ENCODE measurements around the gene BRD4.
"Not testable (repeated sequence)": the region's sequence is repeated elsewhere in the genome, so short reads cannot be mapped to it uniquely, and the experiment has no call there.

The BRD4 gene

DNA sequence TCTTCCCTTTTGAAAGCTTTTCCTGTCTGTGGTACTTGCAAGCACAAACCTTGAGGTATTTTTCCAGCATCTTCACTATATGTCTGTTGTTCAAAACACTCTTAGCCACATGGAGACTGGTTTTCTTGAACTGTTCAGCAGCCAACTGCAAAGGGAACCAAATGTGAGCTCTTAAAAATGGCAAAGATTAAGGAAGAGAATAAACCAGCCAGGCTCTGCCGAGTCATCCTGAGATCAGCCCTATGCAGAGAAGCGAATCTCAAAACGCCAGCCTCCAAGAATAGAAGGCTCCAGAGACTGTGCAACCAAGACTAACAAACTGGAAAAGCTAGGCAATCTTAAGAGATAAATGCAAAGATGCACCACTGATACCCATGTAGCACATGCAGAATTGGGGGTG, 26.6 kb upstream of the BRD4 start:
- no peaks in the 10 kb centered on the region for H3K4me1 ChIP-seq (ENCODE audit: control insufficient read depth, low read depth, low read length)
- no peak overlapping the region for H2AK5ac ChIP-seq (ENCODE audit: low read length)
- no peak overlapping the region for H3K18ac ChIP-seq (ENCODE audit: low read length)
- no peak overlapping the region for H3K4me2 ChIP-seq (ENCODE audit: low read length)
- peaks cover 29% of the 10 kb centered on the region for H3K36me3 ChIP-seq (ENCODE audit: control insufficient read depth, insufficient read depth, low read length)
- H3K56ac ChIP-seq (ENCODE audit: low read length): no peak overlapping the region
- no peak overlapping the region for H2BK120ac ChIP-seq (ENCODE audit: low read depth, low read length)
- no peak overlapping the region for H4K5ac ChIP-seq (ENCODE audit: low read length)
- no peaks in the 10 kb centered on the region for H3K27me3 ChIP-seq (ENCODE audit: insufficient read depth, low read length, poor library complexity)
- no peak overlapping the region for H3K9ac ChIP-seq (ENCODE audit: low read length)
- H3K79me2 ChIP-seq (ENCODE audit: control insufficient read depth, insufficient read depth, low read length): no peaks in the 10 kb centered on the region
- H4K8ac ChIP-seq (ENCODE audit: low read depth, low read length): no peak overlapping the region
- H3K23ac ChIP-seq (ENCODE audit: low read length): no peak overlapping the region
- H2BK15ac ChIP-seq (replicated peaks; ENCODE audit: low read depth): no peak overlapping the region
- H3K4ac ChIP-seq (ENCODE audit: low read depth, low read length): no peak overlapping the region
- WGBS (ENCODE audit: extremely low coverage, insufficient coverage, low lambda C conversion rate): no CpG with 5 or more reads among the region's 3 CpGs
- H3K27ac ChIP-seq (ENCODE audit: low read depth, low read length): no peak overlapping the region
- no peak overlapping the region for H2BK5ac ChIP-seq (ENCODE audit: low read length)
- H3K4me3 ChIP-seq (ENCODE audit: low read length): no peak overlapping the region
- DNase-seq: no peak
- no peaks in the 10 kb centered on the region for H3K79me1 ChIP-seq (ENCODE audit: low read length)

DNA sequence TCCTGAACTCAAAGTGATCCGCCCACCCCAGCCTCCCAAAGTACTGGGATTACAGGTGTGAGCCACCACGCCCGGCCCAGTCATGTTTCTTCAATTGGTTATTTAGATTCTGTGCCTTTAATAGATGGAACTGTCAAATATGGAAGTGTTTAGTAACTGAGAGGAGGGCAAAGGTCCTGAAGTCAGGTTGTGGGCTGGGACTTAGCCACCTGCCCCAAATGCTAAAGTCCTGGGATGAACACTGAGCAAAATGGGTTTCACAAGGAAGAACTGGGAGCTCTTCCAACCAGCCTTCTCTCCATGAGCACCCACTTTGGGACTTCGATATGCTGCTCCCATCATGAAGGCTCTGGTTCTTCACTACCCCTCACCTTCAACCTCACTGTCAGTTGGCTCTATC, 25.6 kb upstream of the BRD4 start:
- no peak overlapping the region for H3K27ac ChIP-seq (ENCODE audit: low read depth, low read length)
- H2AK5ac ChIP-seq (ENCODE audit: low read length): no peak overlapping the region
- DNase-seq: no peak
- no peak overlapping the region for H3K4me2 ChIP-seq (ENCODE audit: low read length)
- no peak overlapping the region for H3K18ac ChIP-seq (ENCODE audit: low read length)
- H3K27me3 ChIP-seq (ENCODE audit: insufficient read depth, low read length, poor library complexity): no peaks in the 10 kb centered on the region
- no peak overlapping the region for H2BK15ac ChIP-seq (replicated peaks; ENCODE audit: low read depth)
- peaks cover 30% of the 10 kb centered on the region for H3K36me3 ChIP-seq (ENCODE audit: control insufficient read depth, insufficient read depth, low read length)
- H2BK5ac ChIP-seq (ENCODE audit: low read length): no peak overlapping the region
- no peak overlapping the region for H4K8ac ChIP-seq (ENCODE audit: low read depth, low read length)
- no peak overlapping the region for H3K4me3 ChIP-seq (ENCODE audit: low read length)
- no CpG with 5 or more reads among the region's 4 CpGs for WGBS (ENCODE audit: extremely low coverage, insufficient coverage, low lambda C conversion rate)
- H3K9ac ChIP-seq (ENCODE audit: low read length): no peak overlapping the region
- no peaks in the 10 kb centered on the region for H3K4me1 ChIP-seq (ENCODE audit: control insufficient read depth, low read depth, low read length)
- H2BK120ac ChIP-seq (ENCODE audit: low read depth, low read length): no peak overlapping the region
- H3K56ac ChIP-seq (ENCODE audit: low read length): no peak overlapping the region
- no peak overlapping the region for H3K4ac ChIP-seq (ENCODE audit: low read depth, low read length)
- no peak overlapping the region for H3K23ac ChIP-seq (ENCODE audit: low read length)
- no peaks in the 10 kb centered on the region for H3K79me1 ChIP-seq (ENCODE audit: low read length)
- H3K79me2 ChIP-seq (ENCODE audit: control insufficient read depth, insufficient read depth, low read length): no peaks in the 10 kb centered on the region
- no peak overlapping the region for H4K5ac ChIP-seq (ENCODE audit: low read length)

DNA sequence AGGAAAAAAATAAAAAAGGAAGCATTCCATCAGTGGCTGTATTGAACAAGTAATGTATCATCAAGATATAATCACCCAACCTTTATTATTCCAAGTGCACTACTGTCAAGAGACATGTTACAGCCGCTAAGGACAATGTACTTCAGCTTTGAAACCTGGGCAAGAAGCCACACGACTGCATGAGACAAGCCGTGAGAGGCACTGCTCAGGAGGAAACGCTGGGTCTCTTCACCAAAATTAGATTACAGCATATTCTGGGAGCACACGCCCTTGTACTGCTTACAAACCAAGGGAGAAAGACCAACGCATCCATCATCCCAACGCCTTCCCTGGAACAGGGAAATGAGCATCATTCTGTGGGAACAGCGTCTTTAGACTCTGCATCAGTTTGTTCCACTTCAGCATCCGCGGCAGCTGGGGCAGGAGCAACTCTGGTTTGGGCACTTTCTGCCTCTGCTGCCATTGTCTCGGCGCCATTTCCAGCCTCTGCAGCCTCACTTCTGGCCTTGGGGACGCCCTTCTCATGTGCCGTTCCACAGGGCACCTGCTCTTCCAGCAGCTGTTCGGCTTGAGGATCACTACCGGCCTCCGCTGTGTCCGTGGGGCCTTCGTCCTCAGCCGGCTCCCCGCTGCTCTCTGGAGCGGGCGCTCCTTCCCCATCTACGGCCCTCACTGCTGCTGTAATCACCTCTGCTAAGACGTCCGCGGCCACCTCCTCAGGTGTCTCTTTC, 22.4 kb upstream of the BRD4 start:
- H4K5ac ChIP-seq (ENCODE audit: low read length): no peak overlapping the region
- H3K9ac ChIP-seq (ENCODE audit: low read length): no peak overlapping the region
- H3K79me1 ChIP-seq (ENCODE audit: low read length): no peaks in the 10 kb centered on the region
- no peak overlapping the region for H3K4ac ChIP-seq (ENCODE audit: low read depth, low read length)
- no peak overlapping the region for H3K23ac ChIP-seq (ENCODE audit: low read length)
- peaks cover 22% of the 10 kb centered on the region for H3K36me3 ChIP-seq (ENCODE audit: control insufficient read depth, insufficient read depth, low read length)
- no peak overlapping the region for H3K27ac ChIP-seq (ENCODE audit: low read depth, low read length)
- no peak overlapping the region for H2BK5ac ChIP-seq (ENCODE audit: low read length)
- no peak overlapping the region for H3K4me3 ChIP-seq (ENCODE audit: low read length)
- no peak overlapping the region for H3K56ac ChIP-seq (ENCODE audit: low read length)
- no peak overlapping the region for H2BK120ac ChIP-seq (ENCODE audit: low read depth, low read length)
- H3K4me1 ChIP-seq (ENCODE audit: control insufficient read depth, low read depth, low read length): no peaks in the 10 kb centered on the region
- no peak overlapping the region for H2AK5ac ChIP-seq (ENCODE audit: low read length)
- DNase-seq: no peak
- H3K4me2 ChIP-seq (ENCODE audit: low read length): no peak overlapping the region
- no peak overlapping the region for H3K18ac ChIP-seq (ENCODE audit: low read length)
- H3K27me3 ChIP-seq (ENCODE audit: insufficient read depth, low read length, poor library complexity): no peaks in the 10 kb centered on the region
- no peak overlapping the region for H2BK15ac ChIP-seq (replicated peaks; ENCODE audit: low read depth)
- no peaks in the 10 kb centered on the region for H3K79me2 ChIP-seq (ENCODE audit: control insufficient read depth, insufficient read depth, low read length)
- no CpG with 5 or more reads among the region's 27 CpGs for WGBS (ENCODE audit: extremely low coverage, insufficient coverage, low lambda C conversion rate)
- no peak overlapping the region for H4K8ac ChIP-seq (ENCODE audit: low read depth, low read length)

DNA sequence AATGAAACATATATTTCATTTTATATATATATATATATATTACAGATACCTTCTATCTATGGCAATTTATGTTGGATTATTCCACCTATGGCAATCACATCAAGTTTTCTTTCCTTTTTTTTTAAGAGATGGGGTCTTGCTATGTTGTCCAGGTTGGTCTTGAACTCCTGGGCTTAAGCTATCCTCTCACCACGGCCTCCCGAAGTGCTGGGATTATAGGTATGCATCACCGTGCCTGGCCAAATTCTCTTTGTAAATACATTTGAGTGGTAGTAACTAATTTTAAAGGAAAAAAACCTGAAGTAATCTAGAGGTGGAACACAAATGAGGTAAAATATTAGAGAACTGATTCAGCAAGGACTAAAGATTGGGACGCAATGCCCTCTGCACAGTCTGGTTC, 21.6 kb upstream of the BRD4 start:
- H2BK5ac ChIP-seq (ENCODE audit: low read length): no peak overlapping the region
- H3K4ac ChIP-seq (ENCODE audit: low read depth, low read length): no peak overlapping the region
- H3K27me3 ChIP-seq (ENCODE audit: insufficient read depth, low read length, poor library complexity): no peaks in the 10 kb centered on the region
- H2BK120ac ChIP-seq (ENCODE audit: low read depth, low read length): no peak overlapping the region
- no peak overlapping the region for H2AK5ac ChIP-seq (ENCODE audit: low read length)
- no peaks in the 10 kb centered on the region for H3K4me1 ChIP-seq (ENCODE audit: control insufficient read depth, low read depth, low read length)
- no CpG with 5 or more reads among the region's 4 CpGs for WGBS (ENCODE audit: extremely low coverage, insufficient coverage, low lambda C conversion rate)
- H4K5ac ChIP-seq (ENCODE audit: low read length): no peak overlapping the region
- H3K27ac ChIP-seq (ENCODE audit: low read depth, low read length): no peak overlapping the region
- no peaks in the 10 kb centered on the region for H3K79me2 ChIP-seq (ENCODE audit: control insufficient read depth, insufficient read depth, low read length)
- no peak overlapping the region for H3K4me2 ChIP-seq (ENCODE audit: low read length)
- H3K36me3 ChIP-seq (ENCODE audit: control insufficient read depth, insufficient read depth, low read length): peaks cover 20% of the 10 kb centered on the region
- no peak overlapping the region for H3K23ac ChIP-seq (ENCODE audit: low read length)
- no peak overlapping the region for H2BK15ac ChIP-seq (replicated peaks; ENCODE audit: low read depth)
- no peak for DNase-seq
- no peak overlapping the region for H3K9ac ChIP-seq (ENCODE audit: low read length)
- H3K79me1 ChIP-seq (ENCODE audit: low read length): no peaks in the 10 kb centered on the region
- H4K8ac ChIP-seq (ENCODE audit: low read depth, low read length): no peak overlapping the region
- no peak overlapping the region for H3K18ac ChIP-seq (ENCODE audit: low read length)
- H3K56ac ChIP-seq (ENCODE audit: low read length): no peak overlapping the region
- no peak overlapping the region for H3K4me3 ChIP-seq (ENCODE audit: low read length)

DNA sequence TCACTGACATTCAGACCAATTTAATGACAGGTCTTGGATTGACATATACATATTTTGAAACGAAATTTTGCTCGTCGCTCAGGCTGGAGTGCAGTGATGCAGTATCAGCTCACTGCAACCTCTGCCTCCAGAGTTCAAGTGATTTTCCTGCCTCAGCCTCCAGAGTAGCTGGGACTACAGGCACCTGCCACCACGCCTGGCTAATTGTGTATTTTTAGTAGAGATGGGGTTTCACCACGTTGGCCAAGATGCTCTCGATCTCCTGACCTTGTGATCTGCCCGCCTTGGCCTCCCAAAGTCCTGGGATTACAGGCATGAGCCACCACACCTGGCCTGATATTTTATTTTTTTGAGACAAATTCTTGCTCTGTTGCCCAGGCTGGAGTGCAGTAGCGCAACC, 20.2 kb upstream of the BRD4 start:
- H2BK120ac ChIP-seq (ENCODE audit: low read depth, low read length); H3K27me3 ChIP-seq (ENCODE audit: insufficient read depth, low read length, poor library complexity); H3K27ac ChIP-seq (ENCODE audit: low read depth, low read length); H3K23ac ChIP-seq (ENCODE audit: low read length); H3K4me1 ChIP-seq (ENCODE audit: control insufficient read depth, low read depth, low read length); DNase-seq; H3K79me2 ChIP-seq (ENCODE audit: control insufficient read depth, insufficient read depth, low read length); H3K18ac ChIP-seq (ENCODE audit: low read length); H3K4ac ChIP-seq (ENCODE audit: low read depth, low read length); H3K79me1 ChIP-seq (ENCODE audit: low read length); H2BK15ac ChIP-seq (replicated peaks; ENCODE audit: low read depth); H3K4me3 ChIP-seq (ENCODE audit: low read length); H3K56ac ChIP-seq (ENCODE audit: low read length); H2AK5ac ChIP-seq (ENCODE audit: low read length); H4K8ac ChIP-seq (ENCODE audit: low read depth, low read length); H4K5ac ChIP-seq (ENCODE audit: low read length); H3K4me2 ChIP-seq (ENCODE audit: low read length); H3K9ac ChIP-seq (ENCODE audit: low read length); H2BK5ac ChIP-seq (ENCODE audit: low read length): not testable (repeated sequence)
- no CpG with 5 or more reads among the region's 8 CpGs for WGBS (ENCODE audit: extremely low coverage, insufficient coverage, low lambda C conversion rate)
- H3K36me3 ChIP-seq (ENCODE audit: control insufficient read depth, insufficient read depth, low read length): peaks cover 10% of the 10 kb centered on the region

DNA sequence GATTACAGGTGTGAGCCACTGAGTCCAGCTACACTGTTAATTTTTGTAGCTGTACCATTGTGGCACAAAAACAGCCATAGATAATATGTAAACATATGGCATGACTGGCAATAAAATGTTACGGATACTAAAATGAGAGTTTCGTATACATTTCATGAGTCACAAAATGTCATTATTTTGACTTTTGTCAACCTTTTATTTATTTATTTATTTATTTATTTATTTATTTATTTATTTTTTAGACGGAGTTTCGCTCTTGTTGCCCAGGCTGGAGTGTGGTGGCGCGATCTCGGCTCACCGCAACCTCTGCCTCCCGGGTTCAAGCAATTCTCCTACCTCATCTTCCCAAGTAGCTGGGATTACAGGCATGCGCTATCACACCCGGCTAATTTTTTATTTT, 9.0 kb upstream of the BRD4 start:
- H3K27me3 ChIP-seq (ENCODE audit: insufficient read depth, low read length, poor library complexity); H4K5ac ChIP-seq (ENCODE audit: low read length); H3K79me1 ChIP-seq (ENCODE audit: low read length); H3K56ac ChIP-seq (ENCODE audit: low read length); H3K23ac ChIP-seq (ENCODE audit: low read length); H2BK15ac ChIP-seq (replicated peaks; ENCODE audit: low read depth); H3K4ac ChIP-seq (ENCODE audit: low read depth, low read length); H2BK5ac ChIP-seq (ENCODE audit: low read length); H3K4me2 ChIP-seq (ENCODE audit: low read length); H3K4me3 ChIP-seq (ENCODE audit: low read length); H3K79me2 ChIP-seq (ENCODE audit: control insufficient read depth, insufficient read depth, low read length); H3K9ac ChIP-seq (ENCODE audit: low read length); H2BK120ac ChIP-seq (ENCODE audit: low read depth, low read length); H4K8ac ChIP-seq (ENCODE audit: low read depth, low read length); H3K27ac ChIP-seq (ENCODE audit: low read depth, low read length); H3K18ac ChIP-seq (ENCODE audit: low read length); H3K4me1 ChIP-seq (ENCODE audit: control insufficient read depth, low read depth, low read length); DNase-seq; H2AK5ac ChIP-seq (ENCODE audit: low read length); H3K36me3 ChIP-seq (ENCODE audit: control insufficient read depth, insufficient read depth, low read length): not testable (repeated sequence)
- WGBS (ENCODE audit: extremely low coverage, insufficient coverage, low lambda C conversion rate): no CpG with 5 or more reads among the region's 11 CpGs
